HL-60 (cell line): ENCODE data around the gene ARF6.

ENCODE experiments used
- DNase-seq, 2 experiments: peaks; one replicate each; pipeline ENCODE4 v3.0.0-alpha.2; 2010 to 2020; ENCODE audit warnings: low read depth in 1 of 2, low spot score in 1 of 2
- H3K27ac ChIP-seq: fragments of 250-450 bp; sonication (Bioruptor Pico); replicated peaks from 2 replicates; pipeline ENCODE4 v1.5.1; 2020; ENCODE audit warnings: mild to moderate bottlenecking, moderate library complexity
- H3K27me3 ChIP-seq: fragments of 250-450 bp; sonication (Bioruptor Pico); 2 replicates; pipeline ENCODE4 v1.5.1; 2021; ENCODE audit warnings: mild to moderate bottlenecking, moderate library complexity; ENCODE audit not compliant: insufficient read depth, poor library complexity, severe bottlenecking
- H3K4me3 ChIP-seq: replicated peaks from 2 replicates; pipeline ENCODE4 v1.5.1; 2011; ENCODE audit warnings: mild to moderate bottlenecking, control low read depth, low read length; ENCODE audit not compliant: insufficient read depth
- CTCF ChIP-seq: IDR thresholded peaks from one replicate; pipeline ENCODE4 v1.5.1; 2011; ENCODE audit warnings: low read length, control low read depth, inconsistent platforms; ENCODE audit not compliant: insufficient read depth
- GABPA ChIP-seq: IDR thresholded peaks from 2 replicates; pipeline ENCODE4 v1.6.1; 2012; ENCODE audit warnings: low read depth
- POLR2AphosphoS5 ChIP-seq: IDR thresholded peaks from 2 replicates; pipeline ENCODE4 v1.6.1; 2012; ENCODE audit warnings: low read depth
- REST ChIP-seq: IDR thresholded peaks from 2 replicates; pipeline ENCODE4 v1.6.1; 2012; ENCODE audit warnings: low read depth; ENCODE audit not compliant: insufficient replicate concordance
- SPI1 ChIP-seq: IDR thresholded peaks from 2 replicates; pipeline ENCODE4 v1.6.1; 2012; ENCODE audit warnings: low read depth, mild to moderate bottlenecking, borderline replicate concordance

ARF6 gene

GRCh38 chr14:49886523-49886922 lies 6.4 kb upstream of the ARF6 start:
- no peaks in the 10 kb centered on the region for H3K27me3 ChIP-seq
- no peak for TF ChIP-seq GABPA
- TF ChIP-seq CTCF, result no peak
- no peak for TF ChIP-seq POLR2AphosphoS5
- TF ChIP-seq SPI1, result no peak
- no peak for TF ChIP-seq REST
- H3K27ac ChIP-seq, result no peak overlapping the region
- no peak for DNase-seq
- no peak overlapping the region for H3K4me3 ChIP-seq

DNA sequence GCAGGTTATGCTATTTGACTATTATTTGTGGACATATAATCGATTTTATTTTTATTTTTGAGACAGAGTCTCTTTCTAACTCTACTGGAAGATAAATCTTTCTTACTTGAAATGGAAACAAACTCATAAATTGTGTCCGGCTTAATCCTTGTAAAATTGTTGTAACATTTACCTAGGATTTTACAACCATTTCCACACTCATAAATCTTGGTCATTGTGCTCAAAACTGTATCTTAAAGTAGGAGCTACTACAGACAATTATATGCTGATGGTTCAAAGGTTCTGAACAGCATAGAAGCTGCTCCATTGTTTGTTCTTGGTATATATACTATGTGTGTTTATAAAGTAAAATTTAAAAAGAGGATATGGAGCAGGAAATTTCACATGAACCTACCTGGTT lies 4.6 kb upstream of the ARF6 start:
- TF ChIP-seq SPI1 (no peak), POLR2AphosphoS5 (no peak), REST (no peak), GABPA (no peak), CTCF (no peak)
- H3K27me3 ChIP-seq, result no peaks in the 10 kb centered on the region
- no peak overlapping the region for H3K27ac ChIP-seq
- DNase-seq, result no peak
- no peak overlapping the region for H3K4me3 ChIP-seq

GRCh38 chr14:49892301-49892635 lies 614 bp upstream of the ARF6 start:
- H3K27ac ChIP-seq, result peak overlapping the region; percentile 98
- no peaks in the 10 kb centered on the region for H3K27me3 ChIP-seq
- DNase-seq, result peak; percentile 79 to 83
- peak overlapping the region; percentile 80 for H3K4me3 ChIP-seq
- TF ChIP-seq CTCF, result no peak
- TF ChIP-seq REST, result peak; percentile 61
- TF ChIP-seq POLR2AphosphoS5, result 0 out of 2 replicates have a peak, but pooled peaks have one; percentile 10
- no peak for TF ChIP-seq GABPA
- TF ChIP-seq SPI1, result no peak
